ENCODE results near the gene ERAL1. TPM values are rescaled to one million over a fixed set of nuclear protein-coding genes. Genes with fewer than 3 reads are reported as not detected.

ERAL1 gene
- total and polyA plus RNA-seq, 2 of the 13 experiments (the other 11 are each of a cell fraction or from before 2014, with no cell fraction given): 46.9 to 72.2 TPM

DNA sequence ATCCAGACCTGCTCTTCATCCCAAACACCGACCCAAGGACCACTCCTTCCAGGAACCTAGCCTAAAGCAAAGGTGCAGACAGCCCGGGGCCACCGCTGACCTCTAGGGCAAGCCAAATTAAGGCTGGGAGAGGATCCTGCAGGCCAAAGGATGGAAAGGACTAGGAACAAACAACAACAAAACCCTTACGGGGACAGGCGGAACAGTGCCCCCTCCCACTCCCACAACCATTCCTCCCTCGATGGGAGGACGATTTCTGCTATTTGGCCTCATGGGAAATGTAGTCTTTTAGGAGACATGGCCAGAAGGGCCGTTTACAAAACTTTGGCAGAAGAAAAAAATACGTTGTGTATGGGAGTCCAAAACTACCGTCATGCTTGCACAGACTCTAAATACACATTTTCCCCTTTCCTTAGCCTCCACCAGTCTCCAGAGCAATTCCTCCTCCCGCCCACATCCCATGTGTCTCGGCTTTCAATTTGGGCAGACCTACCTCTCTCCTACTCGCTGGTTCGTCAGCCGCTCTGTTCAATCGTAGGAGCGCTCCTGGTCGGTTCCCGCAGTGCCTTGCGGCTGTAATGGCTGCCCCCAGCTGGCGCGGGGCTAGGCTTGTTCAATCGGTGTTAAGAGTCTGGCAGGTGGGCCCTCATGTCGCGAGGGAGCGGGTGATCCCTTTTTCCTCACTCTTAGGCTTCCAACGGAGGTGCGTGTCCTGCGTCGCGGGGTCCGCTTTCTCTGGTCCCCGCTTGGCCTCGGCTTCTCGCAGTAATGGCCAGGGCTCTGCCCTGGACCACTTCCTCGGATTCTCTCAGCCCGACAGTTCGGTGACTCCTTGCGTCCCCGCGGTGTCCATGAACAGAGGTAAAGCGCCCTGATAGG, at the start of gene ERAL1 (continued):
- peak; percentile 82; the same call in 1 of the 2 replicates for TF ChIP-seq YEATS4 (CRISPR knock-in tag; IDR thresholded peaks at IDR 0.05; ENCODE audit: borderline replicate concordance)
- TF ChIP-seq, protein P1, sequence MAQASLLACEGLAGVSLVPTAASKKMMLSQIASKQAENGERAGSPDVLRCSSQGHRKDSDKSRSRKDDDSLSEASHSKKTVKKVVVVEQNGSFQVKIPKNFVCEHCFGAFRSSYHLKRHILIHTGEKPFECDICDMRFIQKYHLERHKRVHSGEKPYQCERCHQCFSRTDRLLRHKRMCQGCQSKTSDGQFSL (CRISPR knock-in tag; IDR thresholded peaks at IDR 0.05): no peak
- TF ChIP-seq DPF2 (CRISPR knock-in tag; IDR thresholded peaks at IDR 0.05; ENCODE audit: borderline replicate concordance, low read depth): no peak
- TF ChIP-seq, protein P2, sequence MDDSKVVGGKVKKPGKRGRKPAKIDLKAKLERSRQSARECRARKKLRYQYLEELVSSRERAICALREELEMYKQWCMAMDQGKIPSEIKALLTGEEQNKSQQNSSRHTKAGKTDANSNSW (CRISPR knock-in tag; IDR thresholded peaks at IDR 0.05; ENCODE audit: borderline replicate concordance): no peak
- TF ChIP-seq, protein P3, sequence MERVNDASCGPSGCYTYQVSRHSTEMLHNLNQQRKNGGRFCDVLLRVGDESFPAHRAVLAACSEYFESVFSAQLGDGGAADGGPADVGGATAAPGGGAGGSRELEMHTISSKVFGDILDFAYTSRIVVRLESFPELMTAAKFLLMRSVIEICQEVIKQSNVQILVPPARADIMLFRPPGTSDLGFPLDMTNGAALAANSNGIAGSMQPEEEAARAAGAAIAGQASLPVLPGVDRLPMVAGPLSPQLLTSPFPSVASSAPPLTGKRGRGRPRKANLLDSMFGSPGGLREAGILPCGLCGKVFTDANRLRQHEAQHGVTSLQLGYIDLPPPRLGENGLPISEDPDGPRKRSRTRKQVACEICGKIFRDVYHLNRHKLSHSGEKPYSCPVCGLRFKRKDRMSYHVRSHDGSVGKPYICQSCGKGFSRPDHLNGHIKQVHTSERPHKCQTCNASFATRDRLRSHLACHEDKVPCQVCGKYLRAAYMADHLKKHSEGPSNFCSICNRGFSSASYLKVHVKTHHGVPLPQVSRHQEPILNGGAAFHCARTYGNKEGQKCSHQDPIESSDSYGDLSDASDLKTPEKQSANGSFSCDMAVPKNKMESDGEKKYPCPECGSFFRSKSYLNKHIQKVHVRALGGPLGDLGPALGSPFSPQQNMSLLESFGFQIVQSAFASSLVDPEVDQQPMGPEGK (CRISPR knock-in tag; IDR thresholded peaks at IDR 0.05): peak; percentile 95
- TF ChIP-seq KDM3A (CRISPR knock-in tag; IDR thresholded peaks at IDR 0.05; ENCODE audit: low read depth): no peak
- no peak for TF ChIP-seq ZSCAN5A (CRISPR knock-in tag; IDR thresholded peaks at IDR 0.05; ENCODE audit: borderline replicate concordance)
- TF ChIP-seq ZNF121 (CRISPR knock-in tag; IDR thresholded peaks at IDR 0.05): 0 out of 2 replicates have a peak, but pooled peaks have one; percentile 15
- TF ChIP-seq HOXA9 (CRISPR knock-in tag; IDR thresholded peaks at IDR 0.05; ENCODE audit: borderline replicate concordance): no peak
- no peak for TF ChIP-seq LCORL (IDR thresholded peaks at IDR 0.05)
- TF ChIP-seq LCORL (CRISPR knock-in tag; IDR thresholded peaks at IDR 0.05): peak; percentile 49
- no peak for TF ChIP-seq TBP (CRISPR knock-in tag; IDR thresholded peaks at IDR 0.05)
- no peak; the same call in 1 of the 2 replicates for TF ChIP-seq PBX2 (CRISPR knock-in tag; IDR thresholded peaks at IDR 0.05)
- 0 out of 2 replicates have a peak, but pooled peaks have one; percentile 9 for TF ChIP-seq CREB1 (IDR thresholded peaks at IDR 0.05)
- peak; percentile 84 for TF ChIP-seq CREB1 (CRISPR knock-in tag; IDR thresholded peaks at IDR 0.05)
- peak; percentile 58; the same call in 1 of the 2 replicates for TF ChIP-seq ZNF800 (CRISPR knock-in tag; IDR thresholded peaks at IDR 0.05)
- TF ChIP-seq SYNCRIP (IDR thresholded peaks at IDR 0.05; ENCODE audit: insufficient read depth, low read depth, low read length): no peak
- TF ChIP-seq MEIS2 (CRISPR knock-in tag; IDR thresholded peaks at IDR 0.05): peak; percentile 51; the same call in 1 of the 2 replicates
- peak; percentile 74; the same call in 1 of the 2 replicates for TF ChIP-seq ZNF761 (CRISPR knock-in tag; conservative IDR thresholded peaks at IDR 0.05)
- TF ChIP-seq BRD4 (CRISPR knock-in tag; IDR thresholded peaks at IDR 0.05): peak; percentile 89

Measured in HepG2 (cell line).